ENCODE results near the gene TEAD1.

TEAD1 gene

DNA sequence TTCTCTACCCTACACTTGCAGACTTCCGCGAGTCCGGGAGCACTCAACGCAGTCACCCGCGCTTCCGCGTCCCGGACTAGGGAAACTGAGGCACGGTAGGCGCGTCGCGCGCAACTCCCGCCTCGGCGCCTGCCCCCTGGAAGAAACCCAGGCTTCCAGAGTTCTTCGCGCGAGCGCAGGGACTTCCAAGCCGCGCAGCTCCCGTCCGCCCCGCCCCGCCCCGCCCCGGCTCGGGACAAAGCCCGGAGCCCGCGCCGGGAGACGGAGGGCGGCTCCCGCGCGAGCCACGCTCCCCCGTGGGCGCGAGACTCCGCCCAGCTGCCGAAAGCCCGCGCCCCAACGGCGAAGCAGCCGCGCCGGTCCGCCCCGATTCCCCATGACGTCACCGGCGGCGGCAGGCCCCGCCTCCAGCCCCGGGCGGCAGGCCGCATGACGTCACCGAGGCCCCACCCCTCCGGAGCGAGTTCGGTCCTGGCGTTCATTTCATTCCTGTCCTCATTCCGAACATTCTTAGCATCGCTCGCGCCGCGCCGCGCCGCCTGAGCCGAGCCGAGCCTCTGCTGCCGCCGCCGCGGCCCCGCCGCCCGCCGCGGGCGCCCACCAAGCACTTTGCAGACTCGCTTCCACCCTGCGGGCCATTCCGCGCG lies at the start of gene TEAD1:
Gene TEAD1, plus strand, starts transcription at position 498 of the 647 bp plus-strand sequence.
- peak; percentile 76 for DNase-seq (ENCODE audit: low read depth)

DNA sequence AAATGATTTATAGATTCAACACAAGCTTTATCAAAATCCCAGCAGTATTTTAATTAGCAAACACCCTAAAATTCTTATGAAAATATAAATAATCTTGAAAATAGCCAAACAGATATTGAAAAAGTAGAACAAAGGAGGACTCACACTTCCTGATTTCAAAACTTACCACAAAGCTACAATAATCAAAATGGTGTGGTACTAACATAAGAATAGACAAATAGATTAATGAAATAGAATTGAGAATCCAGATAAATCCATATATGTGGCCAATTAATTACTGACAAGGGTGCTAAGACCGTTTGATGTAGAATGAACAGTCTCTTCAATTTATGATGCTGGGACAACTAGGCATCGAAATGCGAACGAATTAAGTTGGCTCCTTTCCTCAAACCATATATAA lies 49.6 kb upstream of the TEAD1 start:
- DNase-seq (ENCODE audit: low read depth): no peak

DNA sequence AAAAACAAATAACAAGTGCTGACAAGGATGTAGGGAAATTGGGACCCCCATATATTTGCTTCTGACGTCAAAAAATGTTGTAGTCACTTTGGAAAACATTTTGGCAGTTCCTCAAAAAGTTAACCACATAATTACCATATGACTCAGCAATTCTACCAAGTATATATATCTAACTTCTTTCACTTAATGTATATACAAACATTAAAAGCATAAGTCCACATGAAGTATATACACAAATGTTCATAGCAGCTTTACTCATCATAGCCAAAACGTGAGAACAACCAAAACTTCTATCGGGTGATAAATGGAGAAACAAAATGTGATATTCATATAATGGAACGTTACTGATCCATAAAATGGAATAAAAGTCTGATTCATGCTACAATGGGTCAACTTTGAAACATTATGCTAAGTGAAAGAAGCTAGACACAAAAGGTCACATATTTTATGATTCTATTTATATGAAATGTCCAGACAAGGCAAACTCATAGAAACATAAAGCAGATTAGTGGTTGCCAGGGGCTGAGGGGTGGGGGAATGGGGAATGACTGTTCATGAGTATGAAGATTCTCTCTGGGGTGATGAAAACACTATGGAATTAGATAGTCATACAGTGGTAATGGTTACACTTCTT lies 48.7 kb upstream of the TEAD1 start:
- no peak for DNase-seq (ENCODE audit: low read depth)

DNA sequence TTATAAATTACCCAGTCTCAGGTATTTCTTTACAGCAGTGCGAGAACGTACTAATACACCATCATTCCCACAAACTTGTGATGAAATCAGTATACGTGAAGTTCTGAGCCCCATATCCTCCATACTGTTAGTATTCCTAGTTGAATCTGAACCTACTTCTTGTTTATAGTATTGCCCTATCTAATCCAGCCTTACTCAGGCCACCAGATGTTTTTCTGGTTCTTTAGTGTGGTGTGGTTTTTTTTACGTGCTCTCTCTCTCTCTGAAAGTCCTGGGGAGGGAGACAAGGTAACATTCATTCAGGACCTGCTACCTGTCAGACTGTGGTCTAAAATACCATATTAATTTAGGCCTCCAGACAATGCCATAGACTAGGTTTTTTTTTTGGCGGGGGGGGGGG lies 47.6 kb upstream of the TEAD1 start:
- DNase-seq (ENCODE audit: low read depth): no peak

DNA sequence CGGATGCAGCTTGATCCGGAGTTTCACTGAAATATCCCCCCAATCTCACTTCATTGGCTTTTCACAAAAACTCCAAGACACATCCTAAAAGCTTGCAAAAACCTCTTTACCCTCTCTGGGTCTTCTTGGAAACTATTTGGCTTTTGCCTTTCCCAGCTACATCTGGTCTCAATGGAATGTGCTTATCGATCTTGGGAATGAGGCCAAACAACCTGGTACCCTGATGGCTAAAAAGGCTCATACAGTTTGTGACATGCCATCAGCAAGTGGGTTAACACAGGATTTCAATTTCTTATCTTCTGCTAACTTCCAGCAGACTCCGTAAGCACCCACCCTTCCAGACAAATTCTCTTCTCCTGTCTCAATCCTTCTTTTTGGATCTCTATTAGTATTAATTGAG lies 45.9 kb upstream of the TEAD1 start:
- no peak for DNase-seq (ENCODE audit: low read depth)

DNA sequence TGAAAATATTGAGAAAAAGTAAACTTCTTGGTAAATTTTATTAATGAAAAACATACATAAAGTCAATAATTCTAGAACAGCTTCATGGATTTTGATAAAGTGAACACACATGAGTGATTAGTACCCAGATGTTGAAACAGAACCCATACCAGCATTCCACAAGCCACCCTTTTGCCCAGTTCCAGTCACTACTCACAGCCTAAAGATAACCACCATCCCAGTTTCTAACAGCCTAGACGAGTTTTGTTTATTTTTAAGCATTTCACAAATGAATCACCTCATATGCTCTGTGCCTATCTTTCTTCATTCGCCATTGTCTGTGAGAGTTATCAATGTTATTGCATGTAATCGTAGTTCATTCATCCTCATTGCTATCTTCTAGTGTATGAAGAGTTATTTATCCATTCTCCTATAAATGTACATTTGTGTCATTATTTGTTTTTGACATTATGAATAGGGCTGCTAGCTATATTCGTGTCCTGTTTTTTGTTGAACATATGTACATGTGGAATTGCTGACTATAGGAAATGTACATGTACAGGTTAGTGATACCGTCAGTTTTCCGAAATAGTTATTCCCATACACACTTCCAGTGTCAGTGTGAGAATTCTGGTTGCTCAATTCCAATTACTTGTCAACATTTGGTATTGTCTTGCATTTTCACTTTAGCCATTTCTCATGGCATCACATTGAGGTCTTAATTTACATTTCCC lies 44.5 kb upstream of the TEAD1 start:
- DNase-seq (ENCODE audit: low read depth): no peak

DNA sequence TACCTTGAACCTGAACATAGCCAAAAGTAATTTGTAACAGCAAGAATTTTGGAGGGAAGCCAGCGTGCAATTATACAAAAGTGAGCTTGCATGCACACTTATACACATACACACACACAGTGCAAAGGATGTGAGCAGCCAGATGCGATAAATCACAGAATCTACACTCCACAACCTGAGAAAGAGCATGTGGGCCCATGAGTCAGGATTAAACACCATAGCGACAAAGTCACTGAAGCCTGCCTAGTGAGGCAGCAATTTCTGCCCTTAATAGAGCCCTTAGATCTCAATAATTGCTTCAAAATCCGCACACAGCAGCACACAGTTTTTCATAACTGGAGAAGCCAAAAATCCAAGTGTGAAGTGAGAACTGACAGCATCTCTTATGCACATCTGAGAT lies 42.6 kb upstream of the TEAD1 start:
- DNase-seq (ENCODE audit: low read depth): no peak

DNA sequence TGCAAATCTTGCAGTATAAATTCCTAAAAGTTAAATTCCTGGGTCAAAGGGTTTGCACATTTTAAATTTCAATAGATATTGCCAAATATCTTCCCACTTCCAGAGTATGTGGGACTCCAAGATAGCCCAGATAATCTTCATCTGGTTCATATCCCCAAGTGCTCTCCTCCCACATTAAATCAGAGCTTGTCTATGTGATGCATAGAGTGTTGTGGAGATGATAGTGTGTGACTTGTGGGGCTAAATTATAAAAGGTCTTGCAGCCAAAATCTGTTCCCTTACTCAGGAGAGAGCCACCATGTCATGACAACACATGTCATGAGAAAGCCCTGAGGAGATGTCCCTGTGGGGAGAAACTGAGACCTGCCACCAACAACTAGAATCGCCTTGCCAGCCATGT lies 39.9 kb upstream of the TEAD1 start:
- DNase-seq (ENCODE audit: low read depth): no peak

DNA sequence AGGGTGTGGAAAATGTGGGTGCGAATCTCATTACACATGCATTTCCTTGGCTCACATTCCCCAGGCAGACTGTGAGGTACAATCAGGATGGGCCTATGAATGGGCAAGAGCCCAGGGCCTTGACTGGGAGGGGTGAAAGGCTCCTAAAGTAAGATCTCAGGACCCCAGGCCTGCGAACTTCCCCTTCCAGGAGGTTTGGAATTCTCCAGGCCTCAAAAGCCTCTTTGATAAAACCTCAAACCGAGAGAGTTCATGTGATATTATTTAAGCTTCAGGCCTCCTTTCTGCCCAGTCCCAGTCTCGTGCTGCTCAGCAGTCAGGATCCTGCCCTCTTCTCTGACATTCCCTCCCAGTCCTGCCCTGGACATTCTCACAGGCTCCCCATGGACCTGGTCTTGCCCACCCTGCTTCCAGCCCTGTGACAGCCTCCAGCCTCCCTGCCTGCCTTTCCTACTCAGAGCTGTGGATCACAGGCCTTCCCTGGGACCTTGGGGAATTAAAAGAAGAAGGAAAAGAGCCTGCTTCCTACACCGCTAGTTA lies 37.3 kb upstream of the TEAD1 start:
- DNase-seq (ENCODE audit: low read depth): no peak

DNA sequence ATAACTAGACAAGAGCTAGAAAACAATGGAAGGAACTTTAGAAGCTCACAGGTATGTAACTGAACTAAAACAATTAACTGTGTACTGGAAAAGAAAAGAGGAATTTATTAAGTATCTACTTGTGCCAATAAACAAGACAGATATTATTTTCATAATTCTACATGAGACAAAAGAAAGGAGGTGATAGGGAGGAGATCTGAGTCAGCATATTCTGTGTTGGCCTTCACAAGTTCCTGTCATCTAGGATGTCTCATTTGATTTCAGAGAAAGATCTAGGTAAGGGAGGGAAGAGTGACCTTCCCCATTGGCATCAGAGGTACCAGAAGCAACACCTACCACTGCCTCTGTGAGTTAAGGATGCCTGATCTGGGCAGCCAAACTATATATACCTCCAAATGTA lies 34.8 kb upstream of the TEAD1 start:
- DNase-seq (ENCODE audit: low read depth): no peak

DNA sequence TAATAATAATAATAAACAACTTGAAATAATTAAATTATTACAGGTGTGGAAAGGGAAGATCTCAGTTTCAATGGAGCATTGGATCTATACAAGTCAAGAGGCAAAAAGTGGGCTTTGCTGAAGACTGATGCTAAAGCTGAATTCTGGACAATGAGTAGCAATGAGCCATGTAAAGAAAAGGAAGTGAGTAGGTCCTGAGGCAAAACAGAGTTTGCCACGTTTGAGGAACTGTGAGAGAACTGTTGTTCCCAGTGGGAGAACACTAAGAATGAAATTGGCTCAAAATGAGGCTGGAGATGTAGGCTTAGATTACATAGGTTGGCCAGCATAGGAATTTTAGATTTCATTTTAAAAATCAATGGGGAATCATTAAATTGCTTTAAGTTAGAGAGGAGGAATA lies 33.9 kb upstream of the TEAD1 start:
- DNase-seq (ENCODE audit: low read depth): no peak

DNA sequence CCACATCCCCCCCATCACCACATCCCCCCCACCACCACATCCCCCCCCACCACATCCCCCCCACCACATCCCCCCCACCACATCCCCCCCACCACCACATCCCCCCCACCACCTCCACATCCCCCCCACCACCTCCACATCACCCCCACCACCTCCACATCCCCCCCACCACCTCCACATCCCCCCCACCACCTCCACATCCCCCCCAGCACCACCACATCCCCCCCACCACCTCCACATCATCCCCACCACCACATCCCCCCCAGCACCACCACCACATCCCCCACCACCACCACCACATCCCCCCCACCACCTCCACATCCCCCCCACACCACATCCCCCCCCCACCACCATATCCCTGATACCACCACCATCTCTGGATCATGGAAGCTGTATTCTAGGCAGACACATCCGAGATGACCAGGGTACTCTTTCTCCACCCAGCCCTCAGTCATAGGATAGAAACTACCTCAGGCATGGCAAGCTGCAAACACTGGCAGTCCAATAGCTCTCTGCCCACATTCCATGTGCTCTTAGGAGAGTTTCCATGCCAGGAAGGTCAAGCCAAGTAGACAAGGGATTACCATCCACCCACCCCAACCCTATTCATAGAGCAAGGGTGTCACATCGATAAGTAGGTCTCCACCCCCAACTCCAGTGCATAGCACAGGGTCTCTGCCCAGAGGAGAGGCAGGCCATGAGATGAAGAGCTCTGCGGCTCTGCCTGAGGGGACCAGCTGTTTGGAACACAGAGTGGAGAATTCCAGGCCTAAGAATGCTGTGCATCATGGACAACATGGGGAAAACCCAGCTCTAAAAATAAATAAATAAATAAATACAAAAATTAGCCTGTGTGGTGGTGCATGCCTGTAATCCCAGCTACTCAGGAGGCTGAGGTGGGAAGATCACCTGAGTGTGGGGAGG lies 33.0 kb upstream of the TEAD1 start:
- DNase-seq (ENCODE audit: low read depth): no peak

DNA sequence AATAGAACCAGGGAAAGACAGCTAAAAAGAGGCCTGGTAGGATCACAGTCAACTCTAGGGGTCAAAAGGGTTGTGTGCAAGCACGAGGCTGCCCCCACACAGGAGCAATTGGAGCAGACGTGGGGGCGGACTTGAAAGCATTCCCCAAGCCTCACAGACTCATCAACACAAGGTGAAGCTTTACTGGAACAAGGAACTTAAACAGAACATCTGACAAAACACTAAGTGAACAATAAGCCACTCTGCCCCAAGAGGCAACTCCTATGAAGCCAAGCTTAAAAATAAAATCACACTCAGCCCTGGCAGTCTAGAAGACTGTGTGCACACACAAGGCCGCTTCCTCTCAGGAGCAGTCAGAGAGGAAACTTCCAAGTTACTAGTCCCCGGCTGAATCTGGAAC lies 32.2 kb upstream of the TEAD1 start:
- DNase-seq (ENCODE audit: low read depth): no peak

DNA sequence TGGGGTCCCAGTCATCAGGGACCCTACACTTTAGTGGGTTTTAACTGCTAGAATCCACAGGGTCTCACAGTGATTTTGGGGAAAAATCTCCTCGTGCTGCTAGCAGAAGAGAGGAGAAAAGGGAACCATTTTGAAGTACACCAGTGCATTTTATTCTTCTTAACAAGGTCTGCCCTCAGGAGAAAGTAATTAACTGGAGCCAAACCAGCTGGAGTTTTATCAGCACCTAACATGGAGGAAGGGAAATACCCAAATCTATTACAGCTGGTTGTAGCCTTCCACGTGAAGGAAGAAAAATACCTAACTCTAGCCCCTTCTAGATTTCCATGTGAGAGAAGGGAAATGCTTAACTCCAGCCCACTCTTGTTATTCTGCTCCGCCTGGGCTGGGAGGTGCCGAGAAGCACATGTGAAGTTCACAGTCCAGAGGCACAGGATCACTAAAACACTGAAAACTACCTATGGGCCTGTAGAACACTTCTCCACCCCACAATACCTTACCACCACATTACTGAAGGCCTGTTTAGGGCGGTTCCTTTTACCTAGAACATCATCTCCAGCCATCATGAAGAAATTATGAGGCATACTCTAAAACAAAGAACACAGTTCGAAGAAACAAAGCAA lies 31.3 kb upstream of the TEAD1 start:
- no peak for DNase-seq (ENCODE audit: low read depth)

DNA sequence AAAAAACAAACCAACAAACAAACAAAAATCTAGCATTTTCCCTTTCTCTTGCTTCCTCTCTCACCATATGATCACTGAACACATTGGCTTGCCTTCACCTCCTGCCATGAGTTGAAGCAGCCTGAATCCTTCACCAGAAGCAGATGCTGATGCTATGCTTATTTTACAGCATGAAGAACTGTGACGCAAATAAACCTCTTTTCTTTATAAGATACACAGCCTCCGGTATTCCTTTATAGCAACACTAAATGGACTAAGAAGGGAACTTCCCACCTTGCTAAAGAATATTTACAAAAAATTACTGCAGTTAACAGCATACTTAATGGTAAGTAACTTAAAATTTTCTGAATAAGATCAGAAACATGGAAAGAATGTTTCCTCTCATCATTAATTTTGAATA lies 27.7 kb upstream of the TEAD1 start:
- DNase-seq (ENCODE audit: low read depth): no peak

DNA sequence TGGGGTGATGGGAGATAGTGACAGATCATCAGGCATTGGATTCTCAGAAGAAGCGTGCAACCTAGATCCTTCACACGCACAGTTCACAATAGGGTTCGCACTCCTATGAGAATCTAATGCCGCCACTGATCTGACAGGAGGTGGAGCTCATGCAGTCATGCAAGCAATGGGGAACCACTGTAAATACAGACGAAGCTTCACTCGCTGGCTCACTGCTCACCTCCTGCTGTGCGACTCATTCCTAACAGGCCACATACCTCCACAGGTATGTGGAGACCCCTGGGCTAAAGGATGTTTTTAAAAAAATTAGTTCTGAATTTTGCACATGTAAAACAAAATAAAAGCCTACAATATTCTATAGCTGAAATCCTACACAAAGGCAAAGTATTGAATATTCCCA lies 20.5 kb upstream of the TEAD1 start:
- no peak for DNase-seq (ENCODE audit: low read depth)

DNA sequence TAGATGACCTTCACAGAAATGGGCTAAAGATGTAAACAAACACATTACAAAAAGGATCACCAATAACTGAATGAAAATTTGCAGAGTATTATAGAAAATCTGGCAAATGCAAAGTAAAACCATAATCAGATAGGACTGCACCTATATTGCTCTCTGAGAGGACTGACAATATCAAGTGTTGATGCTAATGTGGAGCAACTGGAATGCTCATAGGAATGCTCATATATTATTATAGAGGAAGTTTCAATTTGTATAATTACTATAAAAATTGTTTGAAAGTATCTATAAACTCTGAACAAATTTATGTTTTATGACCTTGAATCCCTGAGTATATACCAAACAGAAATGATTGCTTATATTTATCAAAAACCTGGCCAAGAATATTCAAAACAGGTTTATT lies 18.4 kb upstream of the TEAD1 start:
- no peak for DNase-seq (ENCODE audit: low read depth)

DNA sequence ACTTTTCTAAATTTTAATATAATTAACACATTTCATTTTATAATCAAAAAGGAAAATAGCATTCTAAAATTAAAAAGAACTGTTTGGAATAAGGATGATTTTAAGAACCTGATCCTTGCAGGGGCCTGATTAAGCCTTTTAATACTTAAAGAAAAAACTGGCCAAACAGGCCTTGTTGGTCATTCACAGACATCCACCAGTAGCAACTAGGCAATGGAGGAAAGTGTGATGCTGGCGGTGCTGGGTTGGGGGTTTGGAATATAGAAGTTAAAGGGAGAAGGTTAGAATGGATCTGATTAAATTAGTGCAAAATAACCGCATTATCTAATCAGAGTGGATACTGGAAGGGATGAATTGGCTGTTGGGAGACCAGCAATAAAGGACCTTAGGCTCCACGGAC lies 16.9 kb upstream of the TEAD1 start:
- DNase-seq (ENCODE audit: low read depth): no peak

DNA sequence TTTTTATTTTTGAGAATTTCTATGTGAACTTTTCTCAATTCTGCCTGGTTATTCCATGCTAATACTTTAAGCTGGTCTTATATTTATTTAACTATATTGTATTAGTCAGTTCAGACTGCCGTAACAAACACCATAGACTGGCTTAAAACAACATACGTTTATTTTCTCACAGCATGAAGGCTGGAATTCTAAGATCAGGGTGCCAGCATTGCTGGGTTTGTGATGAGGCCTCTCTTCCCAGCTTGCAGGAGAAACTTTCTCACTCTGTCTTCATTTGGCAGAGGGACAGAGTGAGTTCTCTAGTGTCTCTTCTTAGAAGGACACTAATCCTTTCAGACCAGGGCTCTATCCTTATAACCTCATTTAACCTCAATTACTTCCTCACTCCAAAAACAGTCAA lies 16.2 kb upstream of the TEAD1 start:
- DNase-seq (ENCODE audit: low read depth): no peak

DNA sequence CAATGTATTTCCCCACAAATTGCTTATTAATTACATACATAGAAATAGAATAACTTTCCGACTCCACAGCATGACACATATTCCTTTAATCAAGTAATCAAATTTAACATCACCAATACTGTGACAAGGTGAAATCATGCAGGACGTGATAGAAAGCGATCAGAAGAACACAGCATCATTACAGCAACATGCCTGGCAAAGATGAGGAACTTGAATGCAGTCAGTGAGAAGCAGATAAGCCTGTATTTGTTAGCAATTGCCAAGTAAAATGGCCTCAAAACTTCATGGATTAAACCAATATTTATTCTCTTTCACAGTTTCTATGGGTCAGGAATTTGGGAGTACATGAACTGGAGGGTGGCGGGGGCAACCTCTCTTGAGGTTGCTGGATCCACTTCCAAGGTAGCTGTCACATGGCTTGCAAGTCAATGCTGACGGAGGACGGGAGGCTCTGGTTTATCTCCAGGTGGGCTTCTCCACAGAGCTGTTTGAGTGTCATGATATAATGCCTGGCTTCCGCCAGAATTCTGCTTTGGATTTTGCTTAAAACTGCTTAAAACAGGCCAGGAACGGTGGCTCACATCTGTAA lies 12.0 kb upstream of the TEAD1 start:
- no peak for DNase-seq (ENCODE audit: low read depth)

DNA sequence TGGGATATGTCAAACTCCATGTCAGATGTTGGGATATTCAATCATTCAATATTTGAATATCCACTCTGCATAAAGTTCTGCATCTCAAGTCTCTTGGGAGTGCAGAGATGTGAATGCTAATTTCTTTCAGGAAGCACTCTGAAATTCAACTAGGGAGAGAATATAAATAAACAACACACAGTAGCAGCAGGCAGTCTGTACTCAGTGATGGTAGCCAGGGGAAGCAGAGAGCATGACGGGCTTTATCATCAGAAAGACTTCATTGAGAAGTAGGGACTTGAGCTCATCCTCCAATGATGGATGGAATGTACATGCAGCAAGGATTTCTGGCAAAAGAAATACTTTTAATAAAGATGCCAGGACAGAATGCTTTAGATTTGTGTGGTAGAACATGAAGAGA lies 9.8 kb upstream of the TEAD1 start:
- no peak for DNase-seq (ENCODE audit: low read depth)
